ENCODE data around the gene TAGLN3.

TAGLN3 gene

GRCh38 chr3:111975131-111975530 lies 23.6 kb upstream of the TAGLN3 start:
- no peaks in the 10 kb centered on the region for H4K20me1 ChIP-seq (ENCODE audit: low read depth, low read length)
- TF ChIP-seq EZH2phosphoT487 (conservative IDR thresholded peaks at IDR 0.05; ENCODE audit: low read length) (no peak), CTCF (IDR thresholded peaks at IDR 0.05; ENCODE audit: insufficient read depth, low read length, poor library complexity, severe bottlenecking) (no peak)
- H3K4me2 ChIP-seq (ENCODE audit: low read depth, low read length, poor library complexity, severe bottlenecking) = no peak overlapping the region
- no peaks in the 10 kb centered on the region for H3K9me3 ChIP-seq (ENCODE audit: insufficient read depth, low read length)
- no peaks in the 10 kb centered on the region for H3K36me3 ChIP-seq (ENCODE audit: low read length)
- H3K9ac ChIP-seq (ENCODE audit: low read length) = no peak overlapping the region
- H3K79me2 ChIP-seq (ENCODE audit: insufficient read depth, low read length) = peaks cover 11% of the 10 kb centered on the region
- H3K4me3 ChIP-seq (ENCODE audit: insufficient read depth, low read length, poor library complexity, severe bottlenecking) = no peak overlapping the region
- peaks cover 7% of the 10 kb centered on the region; the same call in 1 of the 2 replicates for H3F3A ChIP-seq (ENCODE audit: insufficient read depth)
- no peaks in the 10 kb centered on the region for H3K27me3 ChIP-seq (ENCODE audit: low read length)
- H2AFZ ChIP-seq (ENCODE audit: low read depth, low read length, severe bottlenecking) = no peak overlapping the region
- no peak overlapping the region for H3K27ac ChIP-seq (ENCODE audit: low read depth, low read length)
- H3K9me2 ChIP-seq (replicated peaks; ENCODE audit: insufficient read depth, low read length) = no peaks in the 10 kb centered on the region

DNA sequence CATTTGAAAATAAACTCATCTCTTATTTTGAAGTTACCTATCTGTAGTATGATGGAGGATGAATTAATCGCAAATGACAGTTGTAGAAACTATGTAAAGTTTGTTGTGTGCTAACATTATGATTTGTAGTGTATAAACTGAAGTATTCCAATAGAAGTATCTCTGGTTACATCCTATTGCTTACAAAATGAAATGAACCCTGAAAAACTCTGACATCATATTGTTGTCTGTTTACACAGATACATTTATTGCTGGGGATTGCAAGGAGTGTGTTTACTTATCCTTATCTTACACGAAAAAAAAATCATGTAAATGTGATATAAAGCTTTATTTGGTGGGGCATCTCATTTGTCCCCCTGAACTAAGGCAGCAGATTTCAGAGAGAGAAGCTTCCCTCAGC lies 22.5 kb upstream of the TAGLN3 start:
- peaks cover 22% of the 10 kb centered on the region for H3K79me2 ChIP-seq (ENCODE audit: insufficient read depth, low read length)
- no peak overlapping the region for H3K27ac ChIP-seq (ENCODE audit: low read depth, low read length)
- H2AFZ ChIP-seq (ENCODE audit: low read depth, low read length, severe bottlenecking) = no peak overlapping the region
- H3K27me3 ChIP-seq (ENCODE audit: low read length) = no peaks in the 10 kb centered on the region
- no peak for TF ChIP-seq CTCF (IDR thresholded peaks at IDR 0.05; ENCODE audit: insufficient read depth, low read length, poor library complexity, severe bottlenecking)
- no peak for TF ChIP-seq EZH2phosphoT487 (conservative IDR thresholded peaks at IDR 0.05; ENCODE audit: low read length)
- no peak overlapping the region for H3K4me2 ChIP-seq (ENCODE audit: low read depth, low read length, poor library complexity, severe bottlenecking)
- H3K9me3 ChIP-seq (ENCODE audit: insufficient read depth, low read length) = no peaks in the 10 kb centered on the region
- no peaks in the 10 kb centered on the region for H4K20me1 ChIP-seq (ENCODE audit: low read depth, low read length)
- no peaks in the 10 kb centered on the region for H3K36me3 ChIP-seq (ENCODE audit: low read length)
- H3K9me2 ChIP-seq (replicated peaks; ENCODE audit: insufficient read depth, low read length) = no peaks in the 10 kb centered on the region
- no peak overlapping the region for H3K9ac ChIP-seq (ENCODE audit: low read length)
- peaks cover 7% of the 10 kb centered on the region; the same call in 1 of the 2 replicates for H3F3A ChIP-seq (ENCODE audit: insufficient read depth)
- H3K4me3 ChIP-seq (ENCODE audit: insufficient read depth, low read length, poor library complexity, severe bottlenecking) = no peak overlapping the region

DNA sequence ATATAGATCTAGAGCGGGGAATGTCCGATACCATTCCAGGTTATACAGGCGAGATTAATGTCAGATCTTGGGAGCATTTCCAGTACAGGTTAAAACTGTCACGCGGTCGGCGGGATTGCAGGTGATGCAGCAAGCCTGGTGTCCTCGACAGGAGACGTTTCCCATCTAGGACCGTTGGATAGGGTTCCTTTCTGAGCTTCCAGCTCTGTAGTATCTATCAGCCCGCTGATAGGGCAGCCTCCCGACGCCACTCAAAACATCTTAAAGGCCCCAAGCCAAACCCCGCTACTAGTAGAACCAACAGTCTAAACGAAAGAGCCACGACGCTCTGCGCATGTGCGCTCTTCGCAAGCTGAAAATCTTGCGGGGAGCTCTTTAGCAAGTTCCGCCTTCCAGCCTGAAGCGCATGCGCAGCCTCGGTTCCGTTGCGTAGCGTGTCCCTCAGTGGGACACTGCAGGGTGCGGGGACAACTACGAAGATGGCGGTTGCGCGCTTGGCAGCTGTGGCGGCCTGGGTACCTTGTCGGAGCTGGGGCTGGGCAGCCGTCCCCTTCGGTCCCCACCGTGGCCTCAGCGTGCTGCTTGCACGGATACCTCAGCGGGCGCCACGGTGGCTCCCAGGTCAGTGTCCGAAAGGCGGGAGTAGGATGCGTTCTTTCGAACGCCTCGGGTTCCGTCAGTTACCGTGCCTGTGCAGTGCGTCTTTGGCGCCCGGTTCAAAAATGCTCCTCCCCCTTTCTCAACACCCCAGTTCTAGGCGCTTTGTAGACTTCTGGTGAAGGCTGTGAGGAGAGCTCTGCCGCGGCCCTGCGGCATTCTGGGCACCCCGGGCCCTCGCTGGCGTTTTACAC lies 19.9 kb upstream of the TAGLN3 start, which contains the start of gene ABHD10:
Gene ABHD10, plus strand, starts transcription at position 444 of the 851 bp plus-strand sequence. Its CDS starts 36 bp downstream, at position 480.
- Histone ChIP-seq H3K4me3 (ENCODE audit: insufficient read depth, low read length, poor library complexity, severe bottlenecking) (peak within 1 kb of the TSS; percentile 75), H3F3A (ENCODE audit: insufficient read depth) (peaks cover 10% of the 10 kb centered on the region; the same call in 1 of the 2 replicates), H3K4me2 (ENCODE audit: low read depth, low read length, poor library complexity, severe bottlenecking) (peak within 1 kb of the TSS; percentile 98), H3K9me2 (replicated peaks; ENCODE audit: insufficient read depth, low read length) (no peaks in the 10 kb centered on the region), H2AFZ (ENCODE audit: low read depth, low read length, severe bottlenecking) (peak within 1 kb of the TSS; percentile 98), H3K9me3 (ENCODE audit: insufficient read depth, low read length) (no peaks in the 10 kb centered on the region), H3K9ac (ENCODE audit: low read length) (peak within 1 kb of the TSS; percentile 68), H3K79me2 (ENCODE audit: insufficient read depth, low read length) (peaks cover 45% of the 10 kb centered on the region), H4K20me1 (ENCODE audit: low read depth, low read length) (no peaks in the 10 kb centered on the region), H3K36me3 (ENCODE audit: low read length) (peaks cover 11% of the 10 kb centered on the region; the same call in 1 of the 2 replicates), H3K27ac (ENCODE audit: low read depth, low read length) (peak within 1 kb of the TSS; percentile 59), H3K27me3 (ENCODE audit: low read length) (no peaks in the 10 kb centered on the region)
- TF ChIP-seq CTCF (IDR thresholded peaks at IDR 0.05; ENCODE audit: insufficient read depth, low read length, poor library complexity, severe bottlenecking) (no peak), EZH2phosphoT487 (conservative IDR thresholded peaks at IDR 0.05; ENCODE audit: low read length) (no peak)

All from SU-DHL-6 (cell line).